Fibroblast of skin of scalp (primary cell): Measurements from ENCODE around the gene ZNF678.
"Not testable (repeated sequence)": the region's sequence is repeated elsewhere in the genome, so short reads cannot be mapped to it uniquely, and the experiment has no call there.

ENCODE experiments used
- DNase-seq: peaks from one replicate; pipeline ENCODE4 v3.0.0-alpha.2; 2013

The ZNF678 gene

GRCh38 chr1:227604446-227604845, 41.1 kb downstream of the ZNF678 start:
- no peak for DNase-seq

GRCh38 chr1:227606271-227606670, 42.9 kb downstream of the ZNF678 start:
- DNase-seq = not testable (repeated sequence)

GRCh38 chr1:227607336-227607898, 44.1 kb downstream of the ZNF678 start:
- no peak for DNase-seq

GRCh38 chr1:227612658-227613057, 49.3 kb downstream of the ZNF678 start:
- no peak for DNase-seq

GRCh38 chr1:227613526-227613925, 50.2 kb downstream of the ZNF678 start:
- DNase-seq = no peak

GRCh38 chr1:227621211-227621610, 57.9 kb downstream of the ZNF678 start:
- DNase-seq = no peak

GRCh38 chr1:227622739-227623475, 59.6 kb downstream of the ZNF678 start:
- DNase-seq = no peak

GRCh38 chr1:227632325-227632724, 69.0 kb downstream of the ZNF678 start:
- no peak for DNase-seq

GRCh38 chr1:227635596-227635995, 72.2 kb downstream of the ZNF678 start:
- no peak for DNase-seq

GRCh38 chr1:227654431-227654830, 91.1 kb downstream of the ZNF678 start:
- no peak for DNase-seq

GRCh38 chr1:227654858-227655752, 91.7 kb downstream of the ZNF678 start:
- no peak for DNase-seq

GRCh38 chr1:227661495-227661894, 98.1 kb downstream of the ZNF678 start:
- DNase-seq = no peak

- no peak for DNase-seq
These were observed 99.6 kb downstream of the ZNF678 start for GRCh38 chr1:227662933-227663332.

GRCh38 chr1:227666286-227666685, 102.9 kb downstream of the ZNF678 start:
- DNase-seq = no peak

GRCh38 chr1:227673441-227673840, 110.1 kb downstream of the ZNF678 start:
- no peak for DNase-seq

- DNase-seq = no peak
These were observed 122.5 kb downstream of the ZNF678 start for GRCh38 chr1:227685807-227686206.

GRCh38 chr1:227697321-227697864, 134.0 kb downstream of the ZNF678 start:
- DNase-seq = no peak

GRCh38 chr1:227701631-227702030, 138.3 kb downstream of the ZNF678 start:
- DNase-seq = not testable (repeated sequence)

- DNase-seq = no peak
These were observed 144.5 kb downstream of the ZNF678 start for GRCh38 chr1:227707846-227708245.

GRCh38 chr1:227709451-227709850, 146.1 kb downstream of the ZNF678 start:
- DNase-seq = no peak

GRCh38 chr1:227710474-227710873, 147.1 kb downstream of the ZNF678 start:
- DNase-seq = not testable (repeated sequence)

- no peak for DNase-seq
These were observed 149.3 kb downstream of the ZNF678 start for GRCh38 chr1:227712648-227713047.

- no peak for DNase-seq
These were observed 155.6 kb downstream of the ZNF678 start for GRCh38 chr1:227718932-227719331.
